Ovary (tissue), 9 donors: ENCODE results near the gene DRAXIN. TPM values are rescaled to one million over a fixed set of nuclear protein-coding genes. Genes with fewer than 3 reads are reported as not detected.

Experiments used
- DNase-seq, 5 donors: peaks; one replicate each; pipeline ENCODE4 v3.0.0-alpha.2; 2019 to 2020
- H3K27ac ChIP-seq, 2 donors: fragments of 200-600 bp; one replicate each; pipeline versions ENCODE4 v1.5.1 to v1.8.0; 2019 to 2022
- H3K27me3 ChIP-seq: fragments of 200-600 bp; one replicate; pipeline ENCODE4 v1.8.0; 2022
- H3K36me3 ChIP-seq: fragments of 200-600 bp; sonication (generic); one replicate; pipeline ENCODE4 v1.5.1; 2019
- H3K4me1 ChIP-seq: one replicate; pipeline ENCODE4 v1.8.1; 2013; ENCODE audit warnings: mild to moderate bottlenecking, moderate library complexity; ENCODE audit not compliant: insufficient read depth
- H3K4me3 ChIP-seq: fragments of 200-600 bp; sonication (generic); one replicate; pipeline ENCODE4 v1.5.1; 2017
- H3K9me3 ChIP-seq, 2 donors: fragments of 200-600 bp in 1 of 2; sonication (generic) in 1 of 2; one replicate each; pipeline versions ENCODE4 v1.5.1 to v1.8.1; 2013 to 2019; ENCODE audit warnings: mild to moderate bottlenecking in 1 of 2, moderate library complexity in 1 of 2
- EP300 ChIP-seq: sonication (generic); formaldehyde crosslinking; IDR thresholded peaks from one replicate; pipeline ENCODE4 v1.6.1; 2017; ENCODE audit warnings: antibody characterized with exemption
- POLR2A ChIP-seq: fragments of 450-650 bp; IDR thresholded peaks from one replicate; pipeline ENCODE4 v1.6.1; 2017; ENCODE audit warnings: antibody characterized with exemption, mild to moderate bottlenecking, moderate library complexity
- WGBS, 3 donors: extraction: QIAGEN DNeasy Blood & Tissue Kit in 1 of 3; methylation state at CpG; one replicate each; pipeline versions ENCODE4 v1.1.5 to v1.1.7; 2013 to 2017; 5-methylcytosine and 5-hydroxymethylcytosine counted together
- intact Hi-C, 4 donors: fragments of 100-400 bp; cut with DNase I; formaldehyde crosslinking; loops; one replicate each; pipeline versions ENCODE4 v1.11.0 to v1.15.1; 2022 to 2023
- polyA plus RNA-seq, 2 donors: library from polyadenylated mRNA; stranded (reverse); fragments of 200-250 nt in 1 of 2; fragments of 350-450 nt in 1 of 2; fragmentation: Illumina TruSeq in 1 of 2; extraction: RNeasy Lipid Tissue Mini Kit (QIAGEN cat#74804) in 1 of 2; gene quantifications; one replicate each; pipeline ENCODE4 v1.2.3, GENCODE V29; 2013 to 2014
- total RNA-seq, 7 donors: library from RNA; depleted of rRNA in 2 of 7; stranded (reverse); fragments of >200 nt in 2 of 7; fragmentation: NEBNext Ultra II Directional in 3 of 7; extraction: Animal tissue kit (Norgen Biotek cat#: 25700) in 3 of 7; gene quantifications; one replicate each; pipeline versions ENCODE4 v1.1.0 to v1.2.4, GENCODE V29; 2016 to 2023
- TF ChIP-seq, protein P1 (sequence below), 3 donors: fragments of 450-650 bp in 2 of 3; fragments of 200-600 bp in 1 of 3; IDR thresholded peaks; one replicate each; pipeline versions ENCODE4 v1.5.1 to v1.8.0; 2016 to 2022; ENCODE audit warnings: antibody characterized with exemption in 3 of 3, mild to moderate bottlenecking in 1 of 3
- donor health status: DM: no; HTN: no; CAD: no; lungs with moderate emphysema.
- donor health status: DM: no; HTN: no; CAD: no.
- donor health status: Bipolar disorder and iron deficiency.
- donor health status: DM: yes; HTN: yes; CAD: no.
- donor health status: DM: no; HTN: no; CAD: no.
- donor health status: DM: yes; HTN: yes; CAD: no.

Gene DRAXIN
- total and polyA plus RNA-seq, 9 donors, result under 0.01 to 0.33 (median 0.05) TPM; not detected in 2

DNA sequence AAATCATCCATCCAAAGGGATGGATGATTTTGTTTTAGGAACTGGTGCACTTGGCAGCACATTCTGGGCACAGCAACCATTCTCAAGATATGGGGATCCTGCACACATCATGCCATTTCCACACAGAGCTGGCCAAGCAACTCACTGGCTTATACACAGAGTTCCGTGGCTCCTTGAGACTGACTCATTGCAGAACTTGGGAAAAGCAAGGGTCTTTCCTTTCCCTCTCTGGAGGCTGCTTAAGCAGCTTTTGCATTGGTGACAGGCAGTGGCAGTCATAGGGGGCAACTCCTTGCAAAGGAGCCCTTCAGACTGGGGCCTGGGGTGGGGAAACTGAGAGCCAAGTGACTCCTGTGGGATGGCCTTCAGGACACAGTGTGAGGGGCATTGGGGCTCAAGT is 8.7 kb upstream of the DRAXIN start:
- H3K27ac ChIP-seq, result no peak overlapping the region
- H3K4me1 ChIP-seq, result peaks cover 4% of the 10 kb centered on the region
- H3K36me3 ChIP-seq, result no peaks in the 10 kb centered on the region
- intact Hi-C loops, result loop anchor here in 1 of 4 donors (5.0 kb wide), 1 partner anchor 35 kb away; no protein-coding TSS in a partner anchor
- no peak for DNase-seq
- no peak for TF ChIP-seq EP300
- no peak for TF ChIP-seq POLR2A
- TF ChIP-seq, protein P1, sequence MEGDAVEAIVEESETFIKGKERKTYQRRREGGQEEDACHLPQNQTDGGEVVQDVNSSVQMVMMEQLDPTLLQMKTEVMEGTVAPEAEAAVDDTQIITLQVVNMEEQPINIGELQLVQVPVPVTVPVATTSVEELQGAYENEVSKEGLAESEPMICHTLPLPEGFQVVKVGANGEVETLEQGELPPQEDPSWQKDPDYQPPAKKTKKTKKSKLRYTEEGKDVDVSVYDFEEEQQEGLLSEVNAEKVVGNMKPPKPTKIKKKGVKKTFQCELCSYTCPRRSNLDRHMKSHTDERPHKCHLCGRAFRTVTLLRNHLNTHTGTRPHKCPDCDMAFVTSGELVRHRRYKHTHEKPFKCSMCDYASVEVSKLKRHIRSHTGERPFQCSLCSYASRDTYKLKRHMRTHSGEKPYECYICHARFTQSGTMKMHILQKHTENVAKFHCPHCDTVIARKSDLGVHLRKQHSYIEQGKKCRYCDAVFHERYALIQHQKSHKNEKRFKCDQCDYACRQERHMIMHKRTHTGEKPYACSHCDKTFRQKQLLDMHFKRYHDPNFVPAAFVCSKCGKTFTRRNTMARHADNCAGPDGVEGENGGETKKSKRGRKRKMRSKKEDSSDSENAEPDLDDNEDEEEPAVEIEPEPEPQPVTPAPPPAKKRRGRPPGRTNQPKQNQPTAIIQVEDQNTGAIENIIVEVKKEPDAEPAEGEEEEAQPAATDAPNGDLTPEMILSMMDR (IDR thresholded peaks at IDR 0.05), result no peak
- no peak overlapping the region for H3K4me3 ChIP-seq
- no peaks in the 10 kb centered on the region for H3K27me3 ChIP-seq
- 38 to 55% (median 42%) methylated on average over 1 of the region's 1 CpG for WGBS, 3 donors
- no peaks in the 10 kb centered on the region for H3K9me3 ChIP-seq

- Histone ChIP-seq H3K27ac (no peak overlapping the region), H3K9me3 (no peaks in the 10 kb centered on the region), H3K4me3 (no peak overlapping the region), H3K36me3 (no peaks in the 10 kb centered on the region), H3K27me3 (no peaks in the 10 kb centered on the region), H3K4me1 (peaks cover 4% of the 10 kb centered on the region)
- DNase-seq, result no peak
- WGBS, 3 donors, result 43 to 61% (median 45%) methylated on average over 7 of the region's 7 CpGs
- intact Hi-C loops, result loop anchor here in 1 of 4 donors (5.0 kb wide), 1 partner anchor 33 kb away; no protein-coding TSS in a partner anchor
- no peak for TF ChIP-seq POLR2A
These were observed 7.4 kb upstream of the DRAXIN start for GRCh38 chr1:11684070-11684469.

DNA sequence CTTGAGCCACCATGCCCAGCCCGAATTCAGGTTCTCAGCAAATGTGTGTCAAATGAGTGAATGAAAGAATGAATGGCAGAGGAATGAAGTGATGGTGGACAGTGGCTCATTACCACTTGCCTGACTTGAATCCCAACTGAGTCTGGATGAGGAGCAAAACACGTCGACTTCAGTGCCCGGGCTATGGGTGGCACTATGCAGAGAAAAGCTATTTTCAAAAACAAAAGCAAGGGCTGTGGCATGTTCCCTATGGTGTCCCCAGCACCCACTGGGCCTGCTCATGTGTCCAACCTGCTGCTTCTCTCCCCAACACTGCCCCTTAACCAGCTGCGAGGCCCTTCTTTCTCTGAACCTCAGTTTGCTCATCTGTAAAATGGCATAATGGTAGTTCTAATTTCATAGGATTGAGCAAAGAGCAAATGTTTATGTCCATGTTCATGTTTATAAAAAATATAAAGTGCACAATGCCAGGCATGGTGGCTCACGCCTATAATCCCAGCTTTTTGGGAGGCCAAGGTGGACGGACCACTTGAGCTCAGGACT is 6.2 kb upstream of the DRAXIN start:
- Histone ChIP-seq H3K36me3 (no peaks in the 10 kb centered on the region), H3K4me3 (no peak overlapping the region), H3K4me1 (peaks cover under 1% of the 10 kb centered on the region), H3K9me3 (no peaks in the 10 kb centered on the region), H3K27me3 (no peaks in the 10 kb centered on the region), H3K27ac (no peak overlapping the region)
- intact Hi-C loops, result no loop called here
- DNase-seq, result no peak
- WGBS, 3 donors, result 88 to 90% (median 89%) methylated on average over 7 of the region's 7 CpGs
- no peak for TF ChIP-seq EP300
- TF ChIP-seq, protein P1 (IDR thresholded peaks at IDR 0.05), result no peak
- TF ChIP-seq POLR2A, result no peak

DNA sequence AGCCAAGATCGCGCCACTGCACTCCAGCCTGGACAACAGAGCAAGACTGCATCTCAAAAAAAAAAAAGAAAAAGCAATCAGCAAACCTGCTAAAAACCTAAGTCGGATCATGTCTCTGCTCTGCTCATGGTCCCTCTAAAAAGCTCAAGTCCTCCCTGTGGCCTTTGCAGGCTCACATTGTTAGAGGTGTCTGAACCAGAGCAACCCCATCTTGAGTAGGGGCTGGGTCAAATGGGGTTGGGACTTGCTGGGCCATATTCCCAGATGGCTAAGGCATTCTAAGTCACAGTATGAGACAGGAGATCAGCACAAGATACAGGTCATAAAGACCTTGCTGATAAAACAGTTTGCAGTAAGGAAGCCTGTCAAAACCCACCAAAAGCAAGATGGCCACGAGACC is 3.0 kb upstream of the DRAXIN start:
- DNase-seq, result no peak
- intact Hi-C loops, result no loop called here
- H3K27me3 ChIP-seq, result no peaks in the 10 kb centered on the region
- no peak for TF ChIP-seq POLR2A
- TF ChIP-seq, protein P1 (IDR thresholded peaks at IDR 0.05), result no peak
- H3K36me3 ChIP-seq, result no peaks in the 10 kb centered on the region
- H3K27ac ChIP-seq, result no peak overlapping the region
- no peaks in the 10 kb centered on the region for H3K9me3 ChIP-seq
- WGBS, 3 donors, result 92 to 96% (median 94%) methylated on average over 4 of the region's 4 CpGs
- no peak overlapping the region for H3K4me3 ChIP-seq
- no peaks in the 10 kb centered on the region for H3K4me1 ChIP-seq

DNA sequence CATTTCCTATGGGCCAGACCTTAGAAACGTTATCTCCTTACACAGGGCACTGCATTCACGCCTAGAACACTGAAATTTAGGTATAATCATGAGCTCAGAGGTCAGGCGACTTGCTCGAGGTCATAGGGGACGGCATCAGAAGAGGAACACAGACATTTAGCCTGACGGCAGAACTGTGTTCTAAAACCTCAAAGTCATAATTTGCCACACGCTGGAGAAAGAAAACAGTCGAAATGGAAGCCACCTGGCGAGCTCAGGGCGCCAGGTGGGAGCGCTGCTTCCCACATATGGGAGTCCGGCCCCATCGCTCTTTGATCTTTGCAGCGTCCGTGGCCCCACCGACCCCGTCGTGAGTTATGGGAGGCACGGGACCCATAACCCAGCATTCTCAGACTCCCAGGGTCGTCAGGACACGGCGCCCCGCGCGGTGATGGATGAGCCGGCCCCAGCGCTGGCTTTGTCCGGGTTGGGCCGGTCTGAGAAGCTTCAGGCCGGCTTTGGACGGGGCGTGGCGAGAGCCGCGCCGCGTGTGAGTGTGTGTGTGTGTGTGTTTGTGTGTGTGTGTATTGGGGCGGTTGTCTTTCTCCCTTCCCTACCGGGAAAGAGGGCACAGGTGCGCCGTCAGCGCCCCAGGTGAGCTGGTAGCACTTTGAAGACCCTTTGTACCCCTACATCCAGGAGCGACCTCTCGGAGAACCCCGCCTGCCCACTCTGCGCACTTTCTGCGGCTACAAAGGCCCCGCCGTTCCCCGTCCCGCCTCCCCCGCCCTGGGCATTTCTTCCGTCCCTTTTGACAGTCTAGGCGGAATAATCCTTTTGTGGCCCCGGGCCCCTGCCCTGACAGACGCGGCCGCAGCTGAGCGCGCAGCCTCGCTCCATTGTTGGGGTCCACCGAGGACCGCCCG is 861 bp upstream of the DRAXIN start:
- DNase-seq, result no peak
- no peaks in the 10 kb centered on the region for H3K4me1 ChIP-seq
- TF ChIP-seq, protein P1 (IDR thresholded peaks at IDR 0.05), result no peak
- no peak for TF ChIP-seq POLR2A
- no peak for TF ChIP-seq EP300
- H3K9me3 ChIP-seq, result no peaks in the 10 kb centered on the region
- H3K36me3 ChIP-seq, result no peaks in the 10 kb centered on the region
- 2 to 3% (median 2%) methylated on average over 60 to 64 of the region's 64 CpGs for WGBS, 3 donors
- intact Hi-C loops, result no loop called here
- no peak overlapping the region for H3K4me3 ChIP-seq
- H3K27me3 ChIP-seq, result no peaks in the 10 kb centered on the region
- no peak overlapping the region for H3K27ac ChIP-seq
